Retinal pigment epithelial cell (primary cell): Measurements from ENCODE around the gene RPS4Y2.

Experiments
- DNase-seq: peaks from one replicate; pipeline ENCODE4 v3.0.0-alpha.2; 2010; ENCODE audit warnings: low read depth
- H3K4me3 ChIP-seq: 2 replicates; pipeline ENCODE4 v1.5.1; 2011; ENCODE audit warnings: mild to moderate bottlenecking, low read length, control low read depth, moderate library complexity
- TF ChIP-seq, protein P1 (sequence below): conservative IDR thresholded peaks from 2 replicates; pipeline ENCODE4 v1.5.1; 2011; ENCODE audit warnings: low read depth, low read length, control low read depth, inconsistent platforms

Gene RPS4Y2

DNA sequence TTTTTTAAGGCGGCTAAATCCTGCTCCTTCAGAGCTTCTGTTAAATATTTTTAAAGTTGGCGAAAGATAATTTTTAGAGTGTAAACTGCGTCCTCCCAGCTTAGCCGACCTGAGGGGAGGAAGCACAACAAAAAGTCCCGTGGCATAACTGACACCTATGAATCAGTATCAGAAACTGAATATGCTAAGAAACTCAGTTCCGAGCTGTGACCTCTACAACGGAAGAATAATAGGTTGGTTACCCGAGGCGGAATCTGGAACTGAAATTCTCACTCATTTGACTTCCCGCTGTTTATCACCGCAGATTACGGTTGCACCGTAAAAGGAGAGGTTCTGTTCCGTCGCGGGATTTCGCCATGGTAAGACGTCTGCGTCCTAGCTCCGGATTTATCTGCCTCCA is at the start of gene RPS4Y2:
Gene RPS4Y2, plus strand, starts transcription at position 301 of the 400 bp plus-strand sequence. Its CDS starts 56 bp downstream, at position 357.
- TF ChIP-seq, protein P1, sequence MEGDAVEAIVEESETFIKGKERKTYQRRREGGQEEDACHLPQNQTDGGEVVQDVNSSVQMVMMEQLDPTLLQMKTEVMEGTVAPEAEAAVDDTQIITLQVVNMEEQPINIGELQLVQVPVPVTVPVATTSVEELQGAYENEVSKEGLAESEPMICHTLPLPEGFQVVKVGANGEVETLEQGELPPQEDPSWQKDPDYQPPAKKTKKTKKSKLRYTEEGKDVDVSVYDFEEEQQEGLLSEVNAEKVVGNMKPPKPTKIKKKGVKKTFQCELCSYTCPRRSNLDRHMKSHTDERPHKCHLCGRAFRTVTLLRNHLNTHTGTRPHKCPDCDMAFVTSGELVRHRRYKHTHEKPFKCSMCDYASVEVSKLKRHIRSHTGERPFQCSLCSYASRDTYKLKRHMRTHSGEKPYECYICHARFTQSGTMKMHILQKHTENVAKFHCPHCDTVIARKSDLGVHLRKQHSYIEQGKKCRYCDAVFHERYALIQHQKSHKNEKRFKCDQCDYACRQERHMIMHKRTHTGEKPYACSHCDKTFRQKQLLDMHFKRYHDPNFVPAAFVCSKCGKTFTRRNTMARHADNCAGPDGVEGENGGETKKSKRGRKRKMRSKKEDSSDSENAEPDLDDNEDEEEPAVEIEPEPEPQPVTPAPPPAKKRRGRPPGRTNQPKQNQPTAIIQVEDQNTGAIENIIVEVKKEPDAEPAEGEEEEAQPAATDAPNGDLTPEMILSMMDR, result no peak
- DNase-seq, result no peak
- no peak within 1 kb of the TSS for H3K4me3 ChIP-seq

- no peak for DNase-seq
- H3K4me3 ChIP-seq, result no peak overlapping the region
- TF ChIP-seq, protein P1, result no peak
Observed at GRCh38 chrY:20714391-20714790, 41.5 kb upstream of the RPS4Y2 start.

DNA sequence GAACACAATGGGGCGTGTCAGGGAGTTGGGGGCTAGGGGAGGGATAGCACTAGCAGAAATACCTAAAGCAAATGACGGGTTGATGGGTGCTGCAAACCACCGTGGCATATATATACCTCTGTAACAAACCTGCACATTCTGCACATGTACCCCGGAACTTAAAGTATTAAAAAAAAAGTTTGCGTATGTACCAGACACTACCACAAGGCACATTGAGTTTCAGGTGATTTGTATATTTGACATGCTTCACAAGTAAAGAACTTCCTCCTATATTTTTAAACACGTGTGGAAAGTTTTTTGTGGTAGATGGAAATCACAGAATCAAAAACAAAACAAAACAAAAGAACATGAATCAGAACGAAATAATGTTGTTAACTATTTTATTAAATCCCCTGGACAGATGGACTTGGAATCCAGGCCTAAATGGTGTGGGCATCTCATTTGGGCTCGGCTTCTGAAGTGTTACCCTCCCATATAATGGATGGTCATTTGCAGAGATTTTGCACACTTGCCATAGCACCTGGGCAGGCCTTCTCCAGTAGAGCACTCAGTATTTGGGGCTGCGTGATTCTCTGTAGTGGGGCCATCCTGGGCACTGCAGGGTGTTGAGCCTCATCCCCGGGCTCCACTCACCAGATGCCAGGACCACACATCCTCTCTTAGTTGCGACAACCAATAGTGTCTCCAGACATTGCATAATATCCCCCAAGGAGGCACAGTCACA is 29.6 kb upstream of the RPS4Y2 start:
- H3K4me3 ChIP-seq, result no peak overlapping the region
- TF ChIP-seq, protein P1, result no peak
- no peak for DNase-seq

- DNase-seq, result no peak
- no peak overlapping the region for H3K4me3 ChIP-seq
- TF ChIP-seq, protein P1, result no peak
Observed at GRCh38 chrY:20735200-20735599, 20.7 kb upstream of the RPS4Y2 start.

- no peak overlapping the region for H3K4me3 ChIP-seq
- TF ChIP-seq, protein P1, result no peak
- DNase-seq, result no peak
Observed at GRCh38 chrY:20739806-20740205, 16.1 kb upstream of the RPS4Y2 start.

GRCh38 chrY:20740609-20741008 is 15.3 kb upstream of the RPS4Y2 start:
- no peak for DNase-seq
- TF ChIP-seq, protein P1, result no peak
- no peak overlapping the region for H3K4me3 ChIP-seq

DNA sequence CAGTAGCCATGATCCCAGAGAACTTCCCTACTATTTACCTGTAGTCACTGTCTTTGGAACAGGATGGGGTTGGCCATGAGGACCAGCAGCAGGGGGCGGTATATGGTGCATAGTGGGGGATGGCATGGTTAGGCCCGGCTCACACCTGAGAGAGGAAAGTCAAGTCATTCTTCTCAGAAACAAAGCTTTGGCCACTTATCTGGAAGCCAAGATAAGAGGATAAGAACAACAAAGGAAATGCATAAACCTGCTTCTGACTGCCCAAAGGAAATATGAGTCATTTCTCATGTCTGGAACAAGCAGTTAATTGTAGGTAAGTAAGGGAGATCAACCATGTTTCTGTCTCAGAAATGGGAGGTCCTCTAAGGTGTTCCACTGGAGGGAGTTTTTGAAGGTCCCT is 10.8 kb upstream of the RPS4Y2 start:
- TF ChIP-seq, protein P1, result no peak
- no peak overlapping the region for H3K4me3 ChIP-seq
- DNase-seq, result no peak
